Spinal cord (tissue), 10 donors: Measurements from ENCODE around the gene MKI67. TPM values are rescaled to one million over a fixed set of nuclear protein-coding genes. Genes with fewer than 3 reads are reported as not detected.
"Not testable (repeated sequence)": the region's sequence is repeated elsewhere in the genome, so short reads cannot be mapped to it uniquely, and the experiment has no call there.

Experiments used
- DNase-seq, 6 donors: peaks; one replicate each; pipeline versions ENCODE4 v3.0.0 to v3.0.0-alpha.2; 2013 to 2015; ENCODE audit warnings: low spot score in 6 of 6, low read depth in 4 of 6
- H3K27ac ChIP-seq: one replicate; pipeline ENCODE4 v1.5.1; 2013; ENCODE audit warnings: low read depth, low read length, control low read depth
- H3K27me3 ChIP-seq: one replicate; pipeline ENCODE4 v1.6.1; 2013; ENCODE audit warnings: low read length; ENCODE audit not compliant: control insufficient read depth, insufficient read depth
- H3K36me3 ChIP-seq: one replicate; pipeline ENCODE4 v1.6.1; 2013; ENCODE audit warnings: low read length; ENCODE audit not compliant: control insufficient read depth, insufficient read depth
- H3K4me1 ChIP-seq: one replicate; pipeline ENCODE4 v1.6.1; 2013; ENCODE audit warnings: low read length; ENCODE audit not compliant: control insufficient read depth, insufficient read depth
- H3K4me3 ChIP-seq: one replicate; pipeline ENCODE4 v1.5.1; 2013; ENCODE audit warnings: low read depth, low read length, control low read depth
- H3K9me3 ChIP-seq: one replicate; pipeline ENCODE4 v1.6.1; 2013; ENCODE audit warnings: low read length; ENCODE audit not compliant: control insufficient read depth, insufficient read depth
- WGBS: methylation state at CpG from one replicate; pipeline ENCODE4 v1.1.5; 2013; ENCODE audit warnings: missing lambda C conversion rate; ENCODE audit not compliant: insufficient coverage; 5-methylcytosine and 5-hydroxymethylcytosine counted together
- polyA plus RNA-seq, 2 donors: library from polyadenylated mRNA; unstranded; fragments of 120-200 nt; gene quantifications; one replicate each; pipeline ENCODE4 v1.2.1, GENCODE V29; 2013; ENCODE audit not compliant: insufficient read length in 2 of 2
- total RNA-seq, 2 donors: library from RNA; depleted of rRNA in 1 of 2; stranded (reverse); fragments of 120-200 nt in 1 of 2; fragments of >200 nt in 1 of 2; gene quantifications; one replicate each; pipeline versions ENCODE4 v1.2.3 to v1.2.4, GENCODE V29; 2013 to 2014
- donor health status: healthy.

MKI67 gene
- total and polyA plus RNA-seq, 4 donors: 9.3 to 37.4 (median 22.9) TPM

DNA sequence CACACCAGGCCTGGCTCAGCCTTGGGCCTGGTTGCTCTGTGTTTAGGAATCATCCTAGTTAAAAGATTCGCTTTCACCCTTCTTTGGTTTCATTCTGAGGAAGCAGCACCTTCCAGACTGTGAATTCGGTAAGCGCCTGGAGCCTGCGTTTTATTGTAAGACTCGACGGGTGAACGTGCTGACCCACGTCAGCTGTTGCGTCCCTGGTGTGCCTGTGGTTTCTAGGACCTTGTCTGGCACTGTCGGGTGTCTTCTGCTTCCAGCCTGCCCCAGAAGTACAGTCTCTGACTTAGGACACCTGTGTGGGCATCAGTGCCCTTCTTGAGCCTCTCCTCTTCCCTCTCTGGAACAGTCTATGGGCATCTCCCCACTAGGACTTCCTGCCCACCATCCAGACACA is 26.3 kb downstream of the MKI67 start:
- no peaks in the 10 kb centered on the region for H3K9me3 ChIP-seq
- no peak for DNase-seq
- WGBS: 100% methylated on average over 10 of the region's 10 CpGs
- H3K27me3 ChIP-seq: no peaks in the 10 kb centered on the region
- H3K4me3 ChIP-seq: no peak overlapping the region
- no peak overlapping the region for H3K27ac ChIP-seq
- H3K4me1 ChIP-seq: no peaks in the 10 kb centered on the region
- peaks cover 7% of the 10 kb centered on the region for H3K36me3 ChIP-seq

DNA sequence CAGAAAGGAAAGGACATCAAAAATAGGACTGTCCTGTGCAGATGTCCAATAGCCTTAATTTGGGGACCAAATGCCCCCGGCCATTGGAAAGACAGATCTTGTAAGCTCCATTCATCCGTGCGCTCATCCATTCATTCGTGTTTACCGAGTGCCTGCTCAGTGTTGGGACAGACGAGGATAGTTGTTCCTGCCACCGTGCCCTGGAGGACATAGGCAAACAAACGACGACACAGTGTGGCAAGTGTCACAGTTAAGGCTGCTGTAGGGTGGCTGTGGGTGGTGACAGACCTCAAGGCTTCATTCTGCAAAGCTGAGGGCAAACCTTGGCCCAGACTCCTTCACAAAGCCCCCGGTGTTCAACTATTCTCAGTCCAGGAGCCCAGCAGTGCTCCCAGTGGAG is 27.6 kb downstream of the MKI67 start:
- H3K36me3 ChIP-seq: peaks cover 4% of the 10 kb centered on the region
- H3K27me3 ChIP-seq: no peaks in the 10 kb centered on the region
- H3K4me3 ChIP-seq: no peak overlapping the region
- H3K27ac ChIP-seq: no peak overlapping the region
- no peak for DNase-seq
- WGBS: 95% methylated on average over 10 of the region's 10 CpGs
- no peaks in the 10 kb centered on the region for H3K4me1 ChIP-seq
- no peaks in the 10 kb centered on the region for H3K9me3 ChIP-seq

DNA sequence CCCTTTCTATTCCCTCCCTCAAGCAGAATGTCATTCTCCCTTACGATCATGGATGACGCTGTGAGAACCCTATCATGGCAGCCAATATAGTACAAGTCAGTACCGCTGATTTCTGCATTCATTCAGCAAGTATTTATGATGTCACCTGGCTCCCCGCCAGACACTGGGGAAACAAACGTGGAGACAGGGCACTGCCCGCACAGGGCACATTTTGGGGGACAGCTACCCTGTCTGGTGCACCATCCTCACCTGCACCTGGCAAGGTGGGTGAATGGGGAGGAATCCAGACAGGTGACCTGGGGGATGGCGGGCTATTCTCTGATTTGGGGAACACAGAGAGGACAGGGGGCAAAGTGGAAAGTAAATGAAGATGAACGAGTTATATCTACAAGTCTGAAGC is 28.4 kb downstream of the MKI67 start:
- 74% methylated on average over 8 of the region's 8 CpGs for WGBS
- H3K4me1 ChIP-seq: no peaks in the 10 kb centered on the region
- no peaks in the 10 kb centered on the region for H3K27me3 ChIP-seq
- no peak for DNase-seq
- H3K36me3 ChIP-seq: peaks cover 3% of the 10 kb centered on the region
- H3K9me3 ChIP-seq: no peaks in the 10 kb centered on the region
- no peak overlapping the region for H3K4me3 ChIP-seq
- H3K27ac ChIP-seq: no peak overlapping the region

- 96% methylated on average over 3 of the region's 5 CpGs for WGBS
- H3K27me3 ChIP-seq: no peaks in the 10 kb centered on the region
- no peak for DNase-seq
Observed at GRCh38 chr10:128096486-128097199, 29.6 kb downstream of the MKI67 start.

DNA sequence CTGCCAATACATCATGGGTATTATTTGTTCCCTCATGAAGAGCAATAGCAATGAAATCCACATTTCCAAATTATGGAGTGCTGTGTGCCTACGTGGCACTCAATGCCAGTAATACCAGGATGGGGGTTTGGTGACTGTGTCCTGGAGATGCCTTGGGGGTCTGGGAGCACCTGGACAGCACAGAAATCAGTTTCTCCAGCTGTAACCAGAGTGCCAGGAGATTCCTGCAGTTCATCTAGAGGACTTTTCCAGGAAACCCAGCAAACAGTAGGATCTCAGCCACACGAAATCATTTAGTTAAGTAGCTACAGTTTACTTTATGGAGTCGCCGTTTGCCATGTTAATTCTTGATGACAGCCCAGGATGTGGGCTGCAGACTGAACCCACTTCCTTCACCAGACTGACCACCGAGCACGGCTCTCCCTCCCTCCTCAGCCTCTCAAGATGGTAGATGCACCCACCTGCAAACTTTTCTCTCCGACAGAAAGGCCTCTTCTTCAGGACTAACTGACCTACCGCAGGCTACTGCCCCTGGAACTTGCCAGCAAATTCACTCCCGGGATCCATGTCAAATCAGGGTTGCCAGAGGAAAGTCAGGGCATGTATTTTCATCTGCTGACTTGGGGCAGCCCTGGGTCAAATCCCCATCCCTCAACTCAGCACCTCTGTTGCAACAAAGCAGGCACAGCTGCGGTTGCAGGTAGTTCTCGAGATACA is 30.3 kb downstream of the MKI67 start:
- H3K27ac ChIP-seq: no peak overlapping the region
- DNase-seq: no peak
- H3K4me3 ChIP-seq: no peak overlapping the region
- H3K4me1 ChIP-seq: no peaks in the 10 kb centered on the region
- WGBS: 92% methylated on average over 11 of the region's 11 CpGs
- H3K9me3 ChIP-seq: no peaks in the 10 kb centered on the region
- no peaks in the 10 kb centered on the region for H3K36me3 ChIP-seq
- H3K27me3 ChIP-seq: no peaks in the 10 kb centered on the region

More at GRCh38 chr10:128096486-128097199, 29.6 kb downstream of the MKI67 start:
- Histone ChIP-seq H3K9me3 (no peaks in the 10 kb centered on the region), H3K36me3 (no peaks in the 10 kb centered on the region), H3K4me3 (no peak overlapping the region), H3K4me1 (no peaks in the 10 kb centered on the region), H3K27ac (no peak overlapping the region)

GRCh38 chr10:128095027-128095752 is 31.0 kb downstream of the MKI67 start:
- H3K4me3 ChIP-seq: no peak overlapping the region
- H3K9me3 ChIP-seq: no peaks in the 10 kb centered on the region
- DNase-seq: no peak
- H3K27me3 ChIP-seq: no peaks in the 10 kb centered on the region
- H3K27ac ChIP-seq: no peak overlapping the region
- WGBS: 93% methylated on average over 6 of the region's 11 CpGs
- H3K36me3 ChIP-seq: no peaks in the 10 kb centered on the region
- no peaks in the 10 kb centered on the region for H3K4me1 ChIP-seq

- not testable (repeated sequence) for H3K27ac ChIP-seq, H3K36me3 ChIP-seq, DNase-seq, H3K27me3 ChIP-seq, H3K4me3 ChIP-seq, H3K9me3 ChIP-seq, H3K4me1 ChIP-seq
- no CpG with 5 or more reads among the region's 4 CpGs for WGBS
Observed at GRCh38 chr10:128094596-128094995, 31.6 kb downstream of the MKI67 start.

GRCh38 chr10:128092454-128092853 is 33.8 kb downstream of the MKI67 start:
- no peak overlapping the region for H3K4me3 ChIP-seq
- WGBS: 75% methylated on average over 2 of the region's 3 CpGs
- H3K27me3 ChIP-seq: no peaks in the 10 kb centered on the region
- H3K4me1 ChIP-seq: no peaks in the 10 kb centered on the region
- H3K36me3 ChIP-seq: no peaks in the 10 kb centered on the region
- no peak for DNase-seq
- H3K27ac ChIP-seq: no peak overlapping the region
- H3K9me3 ChIP-seq: no peaks in the 10 kb centered on the region

DNA sequence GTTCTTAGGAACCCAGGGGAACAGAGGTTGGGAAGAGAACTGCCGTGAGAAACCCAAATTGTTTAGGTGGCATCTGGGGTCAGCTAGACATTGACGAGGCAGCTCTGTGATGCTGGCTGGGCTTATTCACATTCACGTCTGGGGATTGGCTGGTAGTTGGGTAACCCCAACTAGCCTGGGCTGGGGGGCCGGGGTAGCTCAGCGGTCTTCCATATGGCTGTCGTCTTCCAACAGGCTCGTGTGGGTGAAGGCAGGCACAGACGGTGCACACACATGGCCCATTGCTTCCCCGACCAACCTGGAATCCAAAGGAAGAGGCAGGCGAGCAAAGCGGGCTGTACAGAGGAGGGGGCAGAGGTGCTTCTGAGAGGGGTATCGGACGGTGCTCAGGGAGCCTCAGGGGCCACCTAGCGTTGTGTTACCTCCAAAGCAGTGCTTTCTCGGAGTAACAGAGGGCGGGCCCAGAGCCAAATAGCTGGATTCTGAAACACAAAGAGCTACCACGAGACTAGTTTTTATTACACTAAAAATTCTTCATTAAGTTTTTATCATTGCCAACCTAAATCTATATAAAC is 34.5 kb downstream of the MKI67 start:
- Histone ChIP-seq H3K4me1 (no peaks in the 10 kb centered on the region), H3K9me3 (no peaks in the 10 kb centered on the region), H3K4me3 (no peak overlapping the region), H3K27me3 (no peaks in the 10 kb centered on the region), H3K36me3 (no peaks in the 10 kb centered on the region), H3K27ac (no peak overlapping the region)
- DNase-seq: peak in 1 of 6 donors; percentile 61
- 54% methylated on average over 13 of the region's 17 CpGs for WGBS
